Measurements from ENCODE around the gene RMI2.

Gene RMI2

DNA sequence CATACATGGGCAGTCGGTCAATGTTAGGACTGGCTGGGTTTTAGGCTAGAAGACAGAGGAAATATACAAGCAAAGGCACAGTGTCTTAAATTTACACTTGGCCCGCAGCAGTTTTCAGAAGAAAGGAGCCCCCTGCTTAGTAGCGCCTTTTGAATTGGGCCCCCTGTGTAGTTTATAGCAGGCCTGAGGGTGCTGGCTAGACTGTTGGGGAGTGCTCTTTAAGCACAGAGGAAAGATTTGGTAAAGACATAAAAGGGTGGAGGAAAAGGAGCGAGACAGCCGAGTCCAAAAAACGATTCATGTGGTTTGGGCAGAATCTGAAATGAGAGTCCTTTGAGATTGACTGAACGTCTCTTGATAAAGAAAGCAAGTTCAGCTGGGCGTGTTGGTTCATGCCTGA lies 10.6 kb downstream of the RMI2 start:
- TF ChIP-seq, protein P1, sequence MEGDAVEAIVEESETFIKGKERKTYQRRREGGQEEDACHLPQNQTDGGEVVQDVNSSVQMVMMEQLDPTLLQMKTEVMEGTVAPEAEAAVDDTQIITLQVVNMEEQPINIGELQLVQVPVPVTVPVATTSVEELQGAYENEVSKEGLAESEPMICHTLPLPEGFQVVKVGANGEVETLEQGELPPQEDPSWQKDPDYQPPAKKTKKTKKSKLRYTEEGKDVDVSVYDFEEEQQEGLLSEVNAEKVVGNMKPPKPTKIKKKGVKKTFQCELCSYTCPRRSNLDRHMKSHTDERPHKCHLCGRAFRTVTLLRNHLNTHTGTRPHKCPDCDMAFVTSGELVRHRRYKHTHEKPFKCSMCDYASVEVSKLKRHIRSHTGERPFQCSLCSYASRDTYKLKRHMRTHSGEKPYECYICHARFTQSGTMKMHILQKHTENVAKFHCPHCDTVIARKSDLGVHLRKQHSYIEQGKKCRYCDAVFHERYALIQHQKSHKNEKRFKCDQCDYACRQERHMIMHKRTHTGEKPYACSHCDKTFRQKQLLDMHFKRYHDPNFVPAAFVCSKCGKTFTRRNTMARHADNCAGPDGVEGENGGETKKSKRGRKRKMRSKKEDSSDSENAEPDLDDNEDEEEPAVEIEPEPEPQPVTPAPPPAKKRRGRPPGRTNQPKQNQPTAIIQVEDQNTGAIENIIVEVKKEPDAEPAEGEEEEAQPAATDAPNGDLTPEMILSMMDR (IDR thresholded peaks at IDR 0.05): no peak

DNA sequence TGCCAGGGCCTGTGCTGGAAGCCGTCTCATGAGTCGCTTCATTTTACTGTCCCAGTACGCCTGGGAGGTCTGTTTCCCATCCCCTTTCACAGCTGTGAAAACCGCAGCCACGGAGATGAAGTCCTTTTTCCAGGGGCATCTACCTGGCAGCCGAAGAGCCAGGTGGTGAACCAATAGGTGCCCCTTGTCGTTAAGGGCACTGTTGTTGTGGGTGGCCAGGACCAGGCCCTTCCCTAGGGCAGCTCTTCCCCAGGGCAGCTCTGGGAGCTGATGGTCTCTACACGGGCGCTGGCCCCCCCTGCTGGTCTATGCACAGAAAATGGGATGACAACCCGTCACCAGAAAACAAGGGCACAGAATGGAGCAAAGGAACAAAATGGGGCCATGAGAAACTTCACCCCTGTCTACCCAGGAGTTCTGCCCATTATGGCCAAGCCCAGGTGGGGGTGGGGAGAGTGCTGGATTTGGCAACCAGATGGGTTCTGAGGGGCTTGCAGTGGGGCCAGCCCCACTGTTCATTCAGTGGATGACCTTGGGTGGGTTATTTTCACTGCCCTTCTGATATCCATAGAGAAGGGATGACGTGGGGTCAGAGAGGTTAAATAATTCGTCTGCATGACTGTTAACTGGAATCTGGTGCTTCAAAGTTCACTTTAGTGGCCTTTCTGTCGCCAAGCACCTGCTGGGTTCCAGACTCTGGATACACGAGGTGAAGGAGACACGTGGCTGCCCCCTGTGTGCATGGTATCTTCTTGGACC lies 11.5 kb downstream of the RMI2 start:
- TF ChIP-seq, protein P1 (IDR thresholded peaks at IDR 0.05): peak; percentile 57

DNA sequence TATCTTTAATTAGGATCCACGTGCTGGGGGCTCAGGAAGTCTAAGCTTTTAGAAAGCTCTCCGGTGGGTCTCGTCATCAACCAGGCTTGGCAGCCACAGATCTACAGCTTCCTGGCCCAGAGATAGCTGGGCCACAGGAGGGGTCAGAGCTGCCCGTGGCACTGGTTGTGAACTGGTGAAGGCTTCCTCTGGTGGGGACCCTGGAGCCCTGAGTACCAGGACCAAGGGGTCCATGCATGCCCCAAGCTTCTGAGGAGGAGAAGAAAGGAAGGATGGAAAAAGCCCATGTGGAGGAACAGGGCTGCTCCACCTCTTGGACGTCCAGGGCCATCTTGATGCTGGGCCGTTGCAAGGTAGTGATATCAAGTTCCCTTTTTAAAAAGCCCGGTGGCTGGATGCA lies 13.3 kb downstream of the RMI2 start:
- TF ChIP-seq, protein P1 (IDR thresholded peaks at IDR 0.05): no peak

DNA sequence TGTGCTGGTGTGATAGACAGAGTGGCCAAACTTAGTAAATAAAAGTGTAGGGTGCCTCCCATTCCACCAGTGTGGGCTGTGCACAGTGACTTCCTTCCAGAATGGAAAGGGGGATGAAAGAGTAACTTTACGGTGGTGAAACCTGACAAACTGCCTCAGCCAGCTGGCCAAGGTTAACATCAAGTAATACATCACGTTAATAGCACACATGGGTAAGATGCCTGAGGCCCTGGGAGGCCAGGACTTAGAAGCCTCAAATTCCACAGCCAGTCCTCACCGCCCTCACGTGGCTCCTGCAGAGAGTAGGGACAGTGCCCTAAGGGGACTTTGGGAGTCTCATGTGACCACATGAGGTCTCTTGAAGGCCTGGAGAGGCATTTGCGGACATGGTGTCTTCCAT lies 14.1 kb downstream of the RMI2 start:
- TF ChIP-seq, protein P1 (IDR thresholded peaks at IDR 0.05): no peak

DNA sequence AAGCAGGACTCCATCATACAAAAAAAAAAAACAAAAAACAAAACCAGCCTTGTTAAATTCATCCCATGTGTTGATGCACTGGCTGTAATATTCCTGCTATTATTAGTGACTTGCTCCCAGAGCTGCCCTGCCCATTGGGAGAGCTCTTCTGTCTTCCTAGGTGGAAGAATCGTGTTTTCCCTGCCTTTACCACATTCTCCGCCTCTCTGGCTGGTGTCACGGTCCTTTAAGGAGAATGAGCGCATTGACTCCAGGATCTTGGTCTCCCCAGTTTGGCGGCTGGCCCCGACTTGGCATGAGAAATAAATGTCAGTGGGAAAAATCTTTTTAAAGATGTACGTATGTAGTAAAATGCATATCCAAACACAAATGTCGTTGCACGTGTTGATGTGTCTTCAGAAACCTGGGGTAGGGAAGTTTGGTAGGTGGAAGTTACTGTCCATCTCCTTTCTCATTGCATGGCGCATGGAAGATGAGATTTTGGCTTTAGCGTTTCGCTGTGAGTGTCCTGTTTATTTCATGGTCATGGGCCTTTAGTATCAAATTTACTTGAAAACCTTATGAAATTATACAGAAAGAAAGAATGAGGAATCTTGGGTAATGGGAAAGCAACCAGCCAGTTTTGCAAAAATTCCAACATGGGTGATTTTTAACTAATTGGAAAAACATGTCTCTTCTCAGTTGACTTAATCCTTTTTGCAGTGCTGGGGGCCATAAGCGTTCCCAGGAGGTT lies 15.5 kb downstream of the RMI2 start:
- TF ChIP-seq, protein P1 (IDR thresholded peaks at IDR 0.05): no peak

DNA sequence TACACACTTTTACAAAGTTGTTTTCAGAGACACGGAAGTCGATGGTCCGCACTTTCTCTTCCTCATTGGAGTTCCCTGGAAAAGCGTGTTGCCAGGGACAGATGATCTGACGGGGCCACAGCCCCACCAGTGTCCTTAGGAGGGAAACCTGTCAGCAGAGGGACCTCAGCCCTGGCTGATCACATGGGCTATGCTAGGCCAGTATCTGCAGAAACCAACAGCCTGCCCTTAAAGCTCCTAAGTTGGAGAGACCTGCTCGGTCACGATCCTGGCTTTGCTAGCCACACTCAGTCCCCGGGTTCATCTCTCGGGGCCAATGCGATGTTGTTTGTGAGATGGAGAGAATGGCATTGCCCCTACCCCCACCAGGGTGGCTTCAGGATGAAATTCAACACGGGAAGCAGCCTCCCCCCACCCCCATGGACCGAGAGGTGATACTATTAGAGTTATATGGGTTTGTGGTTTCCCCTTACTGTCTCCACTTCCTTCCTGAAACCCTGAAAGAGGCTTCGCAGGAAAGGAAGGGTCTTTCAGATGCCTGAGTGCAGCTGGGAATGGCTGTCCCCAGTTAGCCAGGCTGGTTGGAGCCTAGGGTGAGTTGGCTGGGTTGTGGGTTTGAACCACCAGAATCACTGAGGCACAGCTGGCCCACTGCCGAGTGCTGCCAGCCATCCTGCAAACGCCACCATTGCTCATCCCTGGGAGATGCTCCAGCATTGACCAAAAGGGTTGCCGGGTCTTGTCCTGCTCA lies 16.6 kb downstream of the RMI2 start:
- TF ChIP-seq, protein P1 (IDR thresholded peaks at IDR 0.05): no peak

DNA sequence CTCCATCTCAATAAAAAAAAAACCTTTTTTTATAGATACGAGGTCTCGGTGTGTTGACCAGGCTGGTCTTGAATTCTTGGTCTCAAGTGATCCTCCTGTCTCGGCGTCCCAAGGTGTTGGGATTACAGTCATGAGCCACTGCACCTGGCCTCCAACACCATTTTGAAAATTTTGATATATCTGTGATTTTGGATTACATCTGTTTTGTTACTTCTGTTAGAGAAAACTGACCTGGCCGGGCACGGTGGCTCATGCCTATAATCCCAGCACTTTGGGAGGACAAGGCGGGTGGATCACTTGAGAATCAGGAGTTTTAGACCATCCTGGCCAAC lies 18.6 kb downstream of the RMI2 start:
- TF ChIP-seq, protein P1 (IDR thresholded peaks at IDR 0.05): no peak

Data from LNCAP (cell line).